Activated naive CD4-positive, alpha-beta T cell treated with anti-CD3 and anti-CD28 coated beads, Interleukin-2, amount 50 U/mL, for 72 hours (primary cell): ENCODE results near the gene SLC25A52. TPM values are rescaled to one million over a fixed set of nuclear protein-coding genes. Genes with fewer than 3 reads are reported as not detected.
"Not testable (repeated sequence)": the region's sequence is repeated elsewhere in the genome, so short reads cannot be mapped to it uniquely, and the experiment has no call there.

ENCODE experiments used
- ATAC-seq, 2 donors: fragments of 150-1000 bp; cut with Tn5 transposase; 2 replicates each; pipeline ENCODE4 v1.10.0; 2021; ENCODE audit warnings: mild to moderate bottlenecking in 2 of 2, moderate library complexity in 2 of 2
- DNase-seq, 2 donors: peaks; one replicate each; pipeline ENCODE4 v3.0.0; 2021 to 2022; ENCODE audit warnings: low spot score in 2 of 2
- H3K27ac Mint-ChIP-seq, 2 donors: one replicate each; pipeline ENCODE4 v1.8.0; 2022; ENCODE audit warnings: mild to moderate bottlenecking in 2 of 2, mixed read lengths in 2 of 2
- H3K36me3 Mint-ChIP-seq, 2 donors: one replicate each; pipeline ENCODE4 v1.8.0; 2022; ENCODE audit warnings: mixed read lengths in 2 of 2
- H3K9me3 Mint-ChIP-seq, 2 donors: one replicate each; pipeline ENCODE4 v1.8.0; 2022; ENCODE audit warnings: mixed read lengths in 2 of 2
- total RNA-seq, 2 donors: library from RNA; stranded (reverse); gene quantifications; one replicate each; pipeline ENCODE4 v1.2.3, GENCODE V29; 2022

The SLC25A52 gene, protein sequence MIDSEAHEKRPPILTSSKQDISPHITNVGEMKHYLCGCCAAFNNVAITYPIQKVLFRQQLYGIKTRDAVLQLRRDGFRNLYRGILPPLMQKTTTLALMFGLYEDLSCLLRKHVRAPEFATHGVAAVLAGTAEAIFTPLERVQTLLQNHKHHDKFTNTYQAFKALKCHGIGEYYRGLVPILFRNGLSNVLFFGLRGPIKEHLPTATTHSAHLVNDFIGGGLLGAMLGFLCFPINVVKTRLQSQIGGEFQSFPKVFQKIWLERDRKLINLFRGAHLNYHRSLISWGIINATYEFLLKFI
- total RNA-seq: not detected

DNA sequence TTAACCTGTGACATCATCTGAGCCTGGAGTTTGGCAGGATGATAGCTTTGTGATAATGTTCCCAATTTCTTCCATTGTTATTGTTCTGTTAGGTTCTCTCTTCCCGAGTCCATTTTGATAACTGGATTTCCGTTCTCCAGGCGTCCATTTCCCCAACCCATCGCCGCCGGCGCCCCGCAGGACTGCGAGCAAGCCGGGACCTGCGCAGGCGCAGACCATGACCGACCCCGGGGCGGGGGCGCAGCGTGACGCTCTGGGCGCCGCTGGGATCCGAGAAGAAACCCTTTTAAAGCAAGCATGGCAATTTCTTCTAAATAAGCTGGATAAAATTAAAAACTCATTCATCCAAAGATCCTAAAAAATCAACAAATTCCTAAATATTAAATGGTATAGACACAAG is at the start of gene SLC25A52:
TSS of gene SLC25A52 (minus strand) at position 186 of the 400 bp plus-strand sequence. CDS start 219 bp downstream, outside the sequence.
- DNase-seq (no peak), ATAC-seq (no peak)
- no peaks in the 10 kb centered on the region for H3K36me3 Mint-ChIP-seq
- no peak within 1 kb of the TSS for H3K27ac Mint-ChIP-seq
- peaks cover 0 to 3% of the 10 kb centered on the region in 2 donors for H3K9me3 Mint-ChIP-seq

DNA sequence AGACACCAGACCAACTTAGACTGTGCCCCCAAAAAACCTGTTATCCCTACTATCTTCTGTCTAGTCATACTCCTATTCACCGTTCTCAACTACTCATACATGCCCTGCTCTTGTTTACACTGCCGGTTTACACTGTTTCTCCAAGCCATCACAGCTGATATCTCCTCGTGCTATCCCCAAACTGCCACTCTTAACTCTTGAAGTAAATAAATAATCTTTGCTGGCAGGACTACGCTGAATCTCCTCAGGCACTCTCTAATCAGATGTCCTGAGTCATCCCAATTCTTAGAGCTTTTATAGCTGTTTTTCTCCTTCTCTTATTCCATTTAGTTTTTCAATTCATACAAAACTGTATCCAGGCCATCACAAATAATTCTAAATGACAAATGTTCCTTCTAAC is 48.4 kb upstream of the SLC25A52 start:
- ATAC-seq, H3K27ac Mint-ChIP-seq, H3K9me3 Mint-ChIP-seq, DNase-seq, H3K36me3 Mint-ChIP-seq: not testable (repeated sequence)

DNA sequence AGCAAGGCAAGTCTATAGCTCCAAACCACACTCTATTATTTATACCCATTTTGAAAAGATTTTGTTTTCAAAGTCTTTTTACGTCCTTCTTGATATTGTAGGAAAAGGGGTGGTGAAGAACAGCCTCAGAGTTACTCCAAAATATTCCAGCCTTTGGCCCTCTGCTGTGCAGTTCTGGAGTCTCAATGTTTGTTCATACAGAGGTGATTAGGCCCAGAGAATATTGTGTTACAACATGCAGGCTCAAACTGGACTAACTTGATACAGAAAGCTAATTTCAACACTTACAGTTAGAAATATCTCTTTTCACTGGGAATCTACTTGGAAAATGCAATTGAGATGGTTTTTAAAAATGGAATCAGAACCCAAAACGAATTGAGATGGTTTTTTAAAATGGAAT is 40.4 kb upstream of the SLC25A52 start:
- no peaks in the 10 kb centered on the region for H3K36me3 Mint-ChIP-seq
- H3K9me3 Mint-ChIP-seq: no peaks in the 10 kb centered on the region
- DNase-seq (no peak), ATAC-seq (no peak)
- H3K27ac Mint-ChIP-seq: no peak overlapping the region

DNA sequence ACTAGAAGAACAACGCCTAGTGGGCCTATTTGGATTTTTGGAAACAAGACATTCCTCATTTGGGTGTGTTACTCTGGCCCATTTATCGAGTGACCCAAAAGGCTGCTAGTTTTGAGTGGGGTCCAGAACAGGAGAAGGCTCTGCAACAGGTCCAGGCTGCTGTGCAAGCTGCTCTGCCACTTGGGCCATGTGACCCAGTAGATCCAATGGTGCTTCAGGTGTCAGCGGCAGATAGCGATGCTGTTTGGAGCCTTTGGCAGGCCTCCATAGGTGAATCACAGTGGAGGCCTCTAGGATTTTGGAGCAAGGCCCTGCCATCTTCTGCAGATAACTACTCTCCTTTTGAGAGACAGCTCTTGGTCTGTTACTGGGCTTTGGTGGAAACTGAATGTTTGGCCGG is 38.6 kb upstream of the SLC25A52 start:
- H3K9me3 Mint-ChIP-seq, H3K36me3 Mint-ChIP-seq, ATAC-seq, H3K27ac Mint-ChIP-seq, DNase-seq: not testable (repeated sequence)

DNA sequence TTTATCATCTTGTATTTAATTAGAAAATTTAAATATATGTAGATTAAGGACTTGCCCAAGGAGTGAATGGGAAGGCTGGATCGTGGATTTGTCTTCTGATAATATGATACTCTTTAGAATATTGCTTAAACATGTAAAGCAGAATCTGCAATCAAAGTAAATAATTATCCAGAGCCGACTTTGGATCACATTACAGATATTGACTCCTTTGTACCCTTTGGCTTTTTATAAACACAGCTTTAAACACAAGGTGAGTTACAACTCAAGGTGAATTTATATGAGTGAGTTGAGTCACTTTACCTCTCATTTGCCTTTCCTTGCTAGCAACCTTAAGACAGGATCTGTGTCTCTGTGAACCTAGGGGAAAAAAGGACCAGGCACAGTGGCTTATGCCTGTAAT is 37.7 kb upstream of the SLC25A52 start:
- DNase-seq: no peak
- H3K36me3 Mint-ChIP-seq: no peaks in the 10 kb centered on the region
- ATAC-seq: no peak

DNA sequence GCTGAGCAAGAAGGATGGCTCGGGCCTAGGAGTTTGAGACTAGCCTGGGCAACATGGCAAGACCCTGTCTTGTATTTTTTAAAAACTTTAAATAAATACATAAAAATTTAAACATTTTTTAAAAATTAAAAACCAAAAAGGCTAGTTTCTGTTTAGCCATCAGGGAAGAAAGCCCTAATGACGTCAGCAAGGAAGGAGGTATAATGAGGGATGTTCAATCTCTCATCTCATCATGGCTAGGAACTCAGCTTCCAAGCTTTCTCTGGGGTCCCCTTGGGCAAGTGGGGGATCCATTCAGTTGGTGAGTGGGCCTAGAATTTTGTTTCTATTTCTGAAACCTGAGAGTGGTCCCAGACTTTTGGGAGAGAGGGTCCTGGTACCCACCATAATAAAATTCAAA is 35.1 kb upstream of the SLC25A52 start:
- DNase-seq (no peak), ATAC-seq (no peak)
- no peaks in the 10 kb centered on the region for H3K9me3 Mint-ChIP-seq
- no peak overlapping the region for H3K27ac Mint-ChIP-seq
- no peaks in the 10 kb centered on the region for H3K36me3 Mint-ChIP-seq

More for the DNA sequence above, 37.7 kb upstream of the SLC25A52 start:
- H3K9me3 Mint-ChIP-seq: no peaks in the 10 kb centered on the region
- H3K27ac Mint-ChIP-seq: no peak overlapping the region

- no peaks in the 10 kb centered on the region for H3K36me3 Mint-ChIP-seq
- ATAC-seq (no peak), DNase-seq (no peak)
- no peak overlapping the region for H3K27ac Mint-ChIP-seq
- H3K9me3 Mint-ChIP-seq: no peaks in the 10 kb centered on the region
Measured at GRCh38 chr18:31793531-31793930, 32.9 kb upstream of the SLC25A52 start.

DNA sequence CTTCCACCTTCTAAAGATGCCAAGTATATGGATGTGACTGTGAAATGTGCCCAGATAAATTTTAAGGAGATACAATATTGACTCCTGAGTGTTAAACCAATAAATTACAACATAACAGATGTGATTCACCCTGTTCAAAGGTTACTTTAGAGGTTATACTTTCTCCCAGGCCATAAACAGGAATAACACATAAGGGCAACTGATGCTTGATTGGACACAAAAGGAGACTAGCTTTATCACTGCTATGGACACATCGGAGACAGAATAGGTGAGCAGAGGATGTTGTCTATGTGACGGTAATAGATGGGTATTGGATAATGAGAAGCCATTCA is 31.9 kb upstream of the SLC25A52 start:
- ATAC-seq (no peak), DNase-seq (no peak)
- Mint-ChIP-seq H3K36me3 (no peaks in the 10 kb centered on the region), H3K9me3 (no peaks in the 10 kb centered on the region), H3K27ac (no peak overlapping the region)

- Mint-ChIP-seq H3K9me3 (no peaks in the 10 kb centered on the region), H3K36me3 (no peaks in the 10 kb centered on the region), H3K27ac (no peak overlapping the region)
- DNase-seq (no peak), ATAC-seq (no peak)
Measured at GRCh38 chr18:31791817-31792579, 31.3 kb upstream of the SLC25A52 start.

GRCh38 chr18:31789409-31789808 is 28.7 kb upstream of the SLC25A52 start:
- DNase-seq: no peak
- Mint-ChIP-seq H3K27ac (no peak overlapping the region), H3K36me3 (no peaks in the 10 kb centered on the region), H3K9me3 (no peaks in the 10 kb centered on the region)
- ATAC-seq: no peak

DNA sequence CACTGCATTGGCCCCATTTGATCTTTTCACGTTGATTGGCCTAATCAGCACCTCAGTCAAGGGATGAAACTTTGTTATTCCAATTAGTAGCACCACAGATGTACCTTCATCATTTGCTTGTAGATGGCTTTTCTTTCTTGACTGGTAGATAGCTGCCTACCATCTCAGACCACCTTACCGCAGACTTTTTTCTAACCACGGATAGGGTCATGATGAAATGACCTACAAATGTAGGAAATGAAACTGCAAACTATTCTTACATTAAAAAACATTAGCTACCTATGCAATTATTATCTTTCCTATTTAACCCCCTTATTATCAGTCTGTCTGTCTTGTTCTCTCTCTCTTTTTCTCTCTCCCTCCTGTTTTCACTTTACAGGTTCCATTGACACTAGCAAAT is 22.4 kb upstream of the SLC25A52 start:
- Mint-ChIP-seq H3K27ac (no peak overlapping the region), H3K36me3 (peaks cover 10 to 14% of the 10 kb centered on the region in 2 donors), H3K9me3 (peaks cover 12 to 16% of the 10 kb centered on the region in 2 donors)
- ATAC-seq (no peak), DNase-seq (no peak)

DNA sequence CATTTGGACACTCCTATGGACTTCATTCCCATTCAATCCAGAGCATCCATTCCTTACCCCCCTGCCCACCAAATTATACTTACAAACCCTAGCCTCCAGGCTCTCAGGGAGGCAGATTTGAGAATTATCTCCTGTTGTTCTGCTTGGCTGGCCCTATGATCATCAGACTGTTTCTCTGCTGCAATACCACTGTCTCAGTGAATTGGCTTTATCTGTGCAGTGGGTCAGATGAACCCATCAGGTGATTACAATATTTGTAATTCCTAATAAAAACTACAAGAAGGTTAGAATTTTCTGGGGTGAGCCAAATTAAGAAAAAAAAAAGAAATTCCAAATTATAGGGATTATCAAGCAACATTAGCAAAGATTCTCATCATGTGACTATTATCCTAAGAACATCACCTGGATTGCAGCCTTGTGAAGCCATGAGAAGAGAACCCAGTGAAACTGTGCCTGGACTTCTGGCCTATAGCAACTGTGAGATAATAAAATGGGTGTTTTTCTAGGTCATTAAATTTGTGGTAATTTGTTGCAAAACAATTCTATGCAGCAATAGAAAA is 17.8 kb upstream of the SLC25A52 start:
- no peak for ATAC-seq
- Mint-ChIP-seq H3K36me3 (peaks cover 10 to 16% of the 10 kb centered on the region in 2 donors), H3K27ac (peak overlapping the region in 1 of 2 donors; percentile 14), H3K9me3 (peaks cover 13 to 19% of the 10 kb centered on the region in 2 donors)
- DNase-seq: no peak

GRCh38 chr18:31776093-31776492 is 15.4 kb upstream of the SLC25A52 start:
- peaks cover 13 to 19% of the 10 kb centered on the region in 2 donors for H3K9me3 Mint-ChIP-seq
- no peak for ATAC-seq
- H3K36me3 Mint-ChIP-seq: peaks cover 10 to 16% of the 10 kb centered on the region in 2 donors
- no peak for DNase-seq
- H3K27ac Mint-ChIP-seq: no peak overlapping the region

DNA sequence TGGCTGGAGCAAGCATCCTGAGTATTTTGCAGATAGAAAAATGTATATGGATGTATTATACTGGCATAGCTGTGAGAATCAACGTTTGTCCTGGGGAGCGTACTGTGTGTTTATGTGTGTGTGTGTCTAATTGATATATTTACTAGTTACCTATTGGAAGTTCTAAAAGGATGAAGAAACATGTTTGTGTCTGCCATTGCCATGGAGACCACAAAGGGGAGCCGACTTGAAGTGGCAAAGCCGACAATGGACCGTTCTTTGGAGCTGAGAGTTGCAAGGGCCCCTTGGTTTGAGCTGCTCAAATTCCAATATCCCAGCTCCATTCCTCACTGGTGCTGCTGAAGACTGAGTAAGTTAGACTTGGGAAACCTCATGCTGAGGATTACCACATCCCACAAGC is 14.3 kb upstream of the SLC25A52 start:
- Mint-ChIP-seq H3K9me3 (peaks cover 13 to 19% of the 10 kb centered on the region in 2 donors), H3K36me3 (peaks cover 9 to 16% of the 10 kb centered on the region in 2 donors), H3K27ac (no peak overlapping the region)
- ATAC-seq (no peak), DNase-seq (no peak)

GRCh38 chr18:31774477-31774785 is 13.8 kb upstream of the SLC25A52 start:
- Mint-ChIP-seq H3K36me3 (peaks cover 4 to 11% of the 10 kb centered on the region in 2 donors), H3K27ac (no peak overlapping the region), H3K9me3 (peaks cover 8 to 13% of the 10 kb centered on the region in 2 donors)
- no peak for DNase-seq
- no peak for ATAC-seq

DNA sequence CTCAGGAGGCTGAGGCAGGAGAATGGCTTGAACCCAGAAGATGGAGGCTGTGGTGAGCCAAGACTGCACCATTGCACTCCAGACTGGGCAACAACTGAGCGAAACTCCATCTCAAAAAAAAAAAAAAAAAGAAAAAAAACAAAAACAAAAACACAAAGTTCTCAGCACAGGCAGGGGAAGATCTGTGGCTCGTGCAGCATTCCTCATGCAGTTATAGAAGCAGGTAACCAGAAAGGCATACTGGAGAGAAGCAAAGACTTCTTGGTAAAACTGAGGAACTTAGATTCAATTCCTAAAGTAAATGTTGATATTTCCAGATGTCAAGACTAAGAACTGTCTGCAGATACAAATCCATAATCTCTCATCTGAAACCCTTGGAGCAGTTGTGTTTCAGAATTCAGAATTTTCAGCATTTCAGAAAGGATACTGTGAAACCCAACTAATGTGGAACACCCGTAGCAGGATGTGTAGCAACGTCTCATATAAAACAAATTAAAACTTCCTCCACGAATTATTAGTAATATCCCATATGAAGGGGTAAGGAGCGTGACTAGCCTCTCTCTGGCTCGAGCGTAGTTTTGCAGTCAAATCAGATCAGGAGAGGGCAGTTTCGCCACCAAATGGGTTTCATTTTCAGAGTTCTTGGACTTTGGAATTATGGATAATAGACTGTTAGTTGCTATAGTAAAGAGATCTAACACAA is 13.2 kb upstream of the SLC25A52 start:
- Mint-ChIP-seq H3K27ac (no peak overlapping the region), H3K36me3 (peaks cover 0 to 7% of the 10 kb centered on the region in 2 donors), H3K9me3 (peaks cover 4 to 8% of the 10 kb centered on the region in 2 donors)
- no peak for ATAC-seq
- no peak for DNase-seq

- H3K9me3 Mint-ChIP-seq: no peaks in the 10 kb centered on the region
- no peak for ATAC-seq
Measured at GRCh38 chr18:31772699-31773098, 12.0 kb upstream of the SLC25A52 start.

More at GRCh38 chr18:31772699-31773098, 12.0 kb upstream of the SLC25A52 start:
- no peaks in the 10 kb centered on the region for H3K36me3 Mint-ChIP-seq
- no peak for DNase-seq
- H3K27ac Mint-ChIP-seq: no peak overlapping the region
